AG04449 (cell line): ENCODE results near the gene SLC27A4.

Experiments
- CTCF ChIA-PET: fragments of 350-600 bp; formaldehyde crosslinking; extraction: SDS; loops from one replicate; lab custom pipeline; 2021; ENCODE audit warnings: antibody characterized with exemption; lab: Yijun Ruan, JAX
- POLR2A ChIA-PET: fragments of 400-600, 350-600 bp; formaldehyde crosslinking; extraction: SDS; loops from one replicate; lab custom pipeline; 2020; ENCODE audit warnings: antibody characterized with exemption, inconsistent platforms; lab: Yijun Ruan, JAX
- DNase-seq: peaks from one replicate; pipeline ENCODE4 v3.0.0-alpha.2; 2010; ENCODE audit warnings: low read depth, low spot score
- H3K4me3 ChIP-seq: 2 replicates; pipeline ENCODE4 v1.5.1; 2011; ENCODE audit warnings: low read depth, mild to moderate bottlenecking, control low read depth, low read length
- CTCF ChIP-seq: IDR thresholded peaks from one replicate; pipeline ENCODE4 v1.5.1; 2011; ENCODE audit warnings: mild to moderate bottlenecking, moderate library complexity, low read length, control low read depth, inconsistent platforms; ENCODE audit not compliant: insufficient read depth; ENCODE audit errors: missing control alignments

SLC27A4 gene

GRCh38 chr9:128339761-128340690 lies at the start of gene SLC27A4:
TSS of gene SLC27A4 (plus strand) at chr9:128340527. CDS start at chr9:128343133, 2,606 bp downstream.
- ChIA-PET CTCF (interaction anchor here (1.5 to 1.6 kb wide), 2 partner anchors 22 to 45 kb away, joined by 4 to 7 read pairs; no protein-coding TSS in a partner anchor), POLR2A (interaction anchor here (0.6 kb wide), 1 partner anchor 71 kb away, joined by 3 read pairs; no protein-coding TSS in a partner anchor)
- no peak for DNase-seq
- H3K4me3 ChIP-seq, result peak within 1 kb of the TSS; percentile 82
- no peak for TF ChIP-seq CTCF

- H3K4me3 ChIP-seq, result no peak overlapping the region
- DNase-seq, result no peak
- ChIA-PET CTCF (interaction anchor here (0.9 to 7.3 kb wide), 10 partner anchors 8 to 128 kb away, joined by 3 to 100 read pairs (median 4); no protein-coding TSS in a partner anchor), POLR2A (interaction anchor here (0.9 to 1.1 kb wide), 2 partner anchors 10 to 16 kb away, joined by 3 to 4 read pairs; partner anchors contain the start of genes GOLGA2 and SWI5)
- no peak for TF ChIP-seq CTCF
Observed at GRCh38 chr9:128292009-128292408, 48.3 kb upstream of the SLC27A4 start.

- POLR2A ChIA-PET, result interaction anchor here (1.1 kb wide), 1 partner anchor 17 kb away, joined by 3 read pairs; the partner anchor contains the start of genes GOLGA2 and SWI5
Observed at GRCh38 chr9:128293091-128293490, 47.2 kb upstream of the SLC27A4 start.

GRCh38 chr9:128294142-128294541 lies 46.2 kb upstream of the SLC27A4 start:
- ChIA-PET CTCF (interaction anchor here (1.2 to 7.3 kb wide), 11 partner anchors 7 to 144 kb away, joined by 3 to 100 read pairs (median 33); partner anchors contain the start of gene TRUB2), POLR2A (interaction anchor here (0.7 kb wide), 1 partner anchor 118 kb away, joined by 3 read pairs; no protein-coding TSS in a partner anchor)
- H3K4me3 ChIP-seq, result no peak overlapping the region
- TF ChIP-seq CTCF, result no peak
- DNase-seq, result no peak

More at GRCh38 chr9:128293091-128293490, 47.2 kb upstream of the SLC27A4 start:
- CTCF ChIA-PET, result interaction anchor here (0.7 to 7.3 kb wide), 9 partner anchors 11 to 119 kb away, joined by 3 to 100 read pairs (median 4); partner anchors contain the start of genes GOLGA2 and SWI5
- no peak overlapping the region for H3K4me3 ChIP-seq
- DNase-seq, result no peak
- TF ChIP-seq CTCF, result no peak

- TF ChIP-seq CTCF, result no peak
- ChIA-PET POLR2A (interaction anchor here (2.0 kb wide), 1 partner anchor 65 kb away, joined by 5 read pairs; no protein-coding TSS in a partner anchor), CTCF (interaction anchor here (0.7 to 7.3 kb wide), 19 partner anchors 9 to 142 kb away, joined by 3 to 100 read pairs (median 10); partner anchors contain the start of genes CERCAM, GOLGA2, SWI5 and URM1)
- no peak for DNase-seq
- no peak overlapping the region for H3K4me3 ChIP-seq
Observed at GRCh38 chr9:128296340-128297220, 43.7 kb upstream of the SLC27A4 start.
